Peyer's patch (tissue), 4 donors: ENCODE results near the gene SNX20.

ENCODE experiments used
- POLR2A ChIP-seq, 2 donors: fragments of 450-650 bp; IDR thresholded peaks; one replicate each; pipeline ENCODE4 v1.5.1; 2017; ENCODE audit warnings: antibody characterized with exemption in 2 of 2, mild to moderate bottlenecking in 2 of 2, moderate library complexity in 2 of 2
- TF ChIP-seq, protein P1 (sequence below), 6 experiments: fragments of 450-650 bp in 4 of 6; fragments of 200-600 bp in 2 of 6; sonication (generic) in 1 of 6; IDR thresholded peaks; one replicate each; pipeline ENCODE4 v1.5.1; 2017 to 2019; ENCODE audit warnings: antibody characterized with exemption in 6 of 6, mild to moderate bottlenecking in 3 of 6, moderate library complexity in 1 of 6

DNA sequence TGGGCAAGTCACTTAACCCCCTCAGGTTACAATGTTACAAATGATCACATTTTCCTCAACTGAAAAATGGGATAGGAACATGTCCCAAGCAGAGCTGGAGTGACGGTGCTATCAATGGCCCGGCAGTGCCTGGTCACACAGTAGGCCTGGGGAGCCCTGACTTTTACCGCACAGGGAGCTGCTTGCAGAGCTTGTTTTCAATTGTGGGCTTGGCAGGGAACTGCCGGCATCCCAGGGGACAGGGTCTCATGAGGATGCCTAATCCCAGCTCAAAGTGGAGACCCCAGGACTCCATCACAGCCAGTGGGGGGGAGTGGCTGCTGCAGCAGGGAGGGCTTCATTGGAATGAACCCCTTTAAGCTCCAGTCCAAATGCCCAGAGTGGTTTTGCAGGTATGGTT, 11.4 kb downstream of the SNX20 start:
- TF ChIP-seq, protein P1, sequence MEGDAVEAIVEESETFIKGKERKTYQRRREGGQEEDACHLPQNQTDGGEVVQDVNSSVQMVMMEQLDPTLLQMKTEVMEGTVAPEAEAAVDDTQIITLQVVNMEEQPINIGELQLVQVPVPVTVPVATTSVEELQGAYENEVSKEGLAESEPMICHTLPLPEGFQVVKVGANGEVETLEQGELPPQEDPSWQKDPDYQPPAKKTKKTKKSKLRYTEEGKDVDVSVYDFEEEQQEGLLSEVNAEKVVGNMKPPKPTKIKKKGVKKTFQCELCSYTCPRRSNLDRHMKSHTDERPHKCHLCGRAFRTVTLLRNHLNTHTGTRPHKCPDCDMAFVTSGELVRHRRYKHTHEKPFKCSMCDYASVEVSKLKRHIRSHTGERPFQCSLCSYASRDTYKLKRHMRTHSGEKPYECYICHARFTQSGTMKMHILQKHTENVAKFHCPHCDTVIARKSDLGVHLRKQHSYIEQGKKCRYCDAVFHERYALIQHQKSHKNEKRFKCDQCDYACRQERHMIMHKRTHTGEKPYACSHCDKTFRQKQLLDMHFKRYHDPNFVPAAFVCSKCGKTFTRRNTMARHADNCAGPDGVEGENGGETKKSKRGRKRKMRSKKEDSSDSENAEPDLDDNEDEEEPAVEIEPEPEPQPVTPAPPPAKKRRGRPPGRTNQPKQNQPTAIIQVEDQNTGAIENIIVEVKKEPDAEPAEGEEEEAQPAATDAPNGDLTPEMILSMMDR (IDR thresholded peaks at IDR 0.05) = no peak
- no peak for TF ChIP-seq POLR2A (IDR thresholded peaks at IDR 0.05)
